Left lung (tissue), 10 donors: Measurements from ENCODE around the gene ANK2. TPM values are rescaled to one million over a fixed set of nuclear protein-coding genes. Genes with fewer than 3 reads are reported as not detected.

Experiments
- ATAC-seq: fragments of 200-7000 bp; cut with Tn5 transposase; one replicate; pipeline ENCODE4 v1.9.1; 2020; ENCODE audit warnings: moderate library complexity
- DNase-seq, 4 donors: peaks; one replicate each; pipeline ENCODE4 v3.0.0-alpha.2; 2013 to 2020
- H3K27ac ChIP-seq, 2 donors: fragments of 200-600 bp; sonication (generic) in 1 of 2; one replicate each; pipeline versions ENCODE4 v1.5.0 to v1.8.0; 2020 to 2021
- H3K27me3 ChIP-seq, 2 donors: fragments of 200-600 bp; sonication (generic) in 1 of 2; one replicate each; pipeline versions ENCODE4 v1.5.0 to v1.8.0; 2020 to 2021
- H3K36me3 ChIP-seq, 2 donors: fragments of 200-600 bp; sonication (generic) in 1 of 2; one replicate each; pipeline versions ENCODE4 v1.5.0 to v1.8.0; 2020 to 2021
- H3K4me1 ChIP-seq, 2 donors: fragments of 200-600 bp; one replicate each; pipeline ENCODE4 v1.8.0; 2021
- H3K4me3 ChIP-seq, 2 donors: fragments of 200-600 bp; sonication (generic) in 1 of 2; one replicate each; pipeline versions ENCODE4 v1.5.0 to v1.8.0; 2020 to 2021; ENCODE audit warnings: mild to moderate bottlenecking in 1 of 2
- H3K9me3 ChIP-seq, 2 donors: fragments of 200-600 bp; sonication (generic) in 1 of 2; one replicate each; pipeline versions ENCODE4 v1.5.0 to v1.8.0; 2020 to 2021
- intact Hi-C, 2 donors: fragments of 100-400 bp; cut with DNase I; formaldehyde crosslinking; loops; one replicate each; pipeline versions ENCODE4 v1.11.2 to v1.14.2; 2022
- polyA plus RNA-seq, 6 donors: library from polyadenylated mRNA; unstranded; fragments of 120-200 nt; gene quantifications; one replicate each; pipeline ENCODE4 v1.2.1, GENCODE V29; 2013; ENCODE audit not compliant: insufficient read length in 6 of 6
- total RNA-seq, 2 donors: library from RNA; stranded (reverse); fragmentation: NEBNext Ultra II Directional; extraction: Animal tissue kit (Norgen Biotek cat#: 25700); gene quantifications; one replicate each; pipeline ENCODE4 v1.2.1, GENCODE V29; 2021
- TF ChIP-seq, protein P1 (sequence below), 2 donors: fragments of 200-600 bp; sonication (generic) in 1 of 2; IDR thresholded peaks; one replicate each; pipeline versions ENCODE4 v1.5.0 to v1.8.0; 2021; ENCODE audit warnings: antibody characterized with exemption in 2 of 2
- donor health status: DM: no; HTN: yes; CAD: no.
- donor health status: DM: no; HTN: no; CAD: no.

Gene ANK2
- total and polyA plus RNA-seq, 8 donors = 18.2 to 33.2 (median 28.8) TPM

DNA sequence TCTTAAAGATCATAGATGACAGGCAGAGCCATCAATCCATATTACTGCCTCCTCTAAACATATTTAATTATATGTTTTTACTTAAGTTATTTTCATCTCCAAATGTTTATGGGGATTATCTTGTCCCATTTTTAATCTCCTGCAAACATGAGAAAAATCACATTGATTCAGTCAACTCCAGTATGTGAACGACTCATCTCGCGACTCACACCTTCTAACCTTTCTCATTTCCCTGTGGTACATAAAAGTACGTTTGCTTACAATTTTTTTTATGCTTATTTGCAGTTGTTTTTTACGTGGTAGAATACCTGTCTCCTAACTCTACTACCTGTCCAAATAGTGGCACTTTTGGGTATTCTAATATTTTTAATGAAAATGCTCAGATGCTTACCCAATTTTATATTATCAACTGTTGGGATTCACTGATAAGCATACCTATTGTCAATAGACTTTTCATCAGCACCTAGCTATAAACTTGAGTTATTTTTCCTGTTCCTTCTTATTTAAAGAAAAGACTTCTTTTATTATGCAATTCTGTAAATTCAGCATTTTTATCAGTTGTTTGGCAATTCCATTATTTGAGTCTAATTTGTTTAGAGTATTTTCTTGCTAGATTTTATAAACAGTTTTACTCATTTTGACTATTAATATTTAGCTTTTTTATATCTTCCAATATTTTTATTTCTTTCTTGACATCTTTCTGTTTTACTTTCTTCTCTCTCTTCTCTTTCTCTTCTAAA, 276.6 kb downstream of the ANK2 start:
- DNase-seq = no peak

DNA sequence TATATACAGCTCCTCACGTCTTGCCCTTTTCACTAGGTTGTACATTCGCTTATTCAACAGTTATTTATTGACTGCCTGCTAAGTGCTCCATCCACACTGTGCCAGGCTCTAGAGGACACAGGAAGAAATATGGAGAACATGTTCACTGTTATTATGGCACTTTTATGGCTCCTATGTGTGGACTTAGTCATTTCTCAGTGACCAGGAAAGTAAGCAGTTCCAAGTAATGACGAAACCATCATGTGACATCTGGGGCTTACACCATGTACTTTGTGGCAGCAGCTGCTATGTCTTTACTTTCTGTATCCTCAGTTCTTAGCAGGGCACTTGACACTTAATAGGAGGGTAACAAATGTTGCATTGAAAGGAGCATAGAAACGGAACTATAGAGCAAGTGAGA, 278.0 kb downstream of the ANK2 start:
- TF ChIP-seq, protein P1, sequence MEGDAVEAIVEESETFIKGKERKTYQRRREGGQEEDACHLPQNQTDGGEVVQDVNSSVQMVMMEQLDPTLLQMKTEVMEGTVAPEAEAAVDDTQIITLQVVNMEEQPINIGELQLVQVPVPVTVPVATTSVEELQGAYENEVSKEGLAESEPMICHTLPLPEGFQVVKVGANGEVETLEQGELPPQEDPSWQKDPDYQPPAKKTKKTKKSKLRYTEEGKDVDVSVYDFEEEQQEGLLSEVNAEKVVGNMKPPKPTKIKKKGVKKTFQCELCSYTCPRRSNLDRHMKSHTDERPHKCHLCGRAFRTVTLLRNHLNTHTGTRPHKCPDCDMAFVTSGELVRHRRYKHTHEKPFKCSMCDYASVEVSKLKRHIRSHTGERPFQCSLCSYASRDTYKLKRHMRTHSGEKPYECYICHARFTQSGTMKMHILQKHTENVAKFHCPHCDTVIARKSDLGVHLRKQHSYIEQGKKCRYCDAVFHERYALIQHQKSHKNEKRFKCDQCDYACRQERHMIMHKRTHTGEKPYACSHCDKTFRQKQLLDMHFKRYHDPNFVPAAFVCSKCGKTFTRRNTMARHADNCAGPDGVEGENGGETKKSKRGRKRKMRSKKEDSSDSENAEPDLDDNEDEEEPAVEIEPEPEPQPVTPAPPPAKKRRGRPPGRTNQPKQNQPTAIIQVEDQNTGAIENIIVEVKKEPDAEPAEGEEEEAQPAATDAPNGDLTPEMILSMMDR (IDR thresholded peaks at IDR 0.05) = no peak
- no peak overlapping the region for H3K4me3 ChIP-seq
- no peaks in the 10 kb centered on the region for H3K9me3 ChIP-seq
- no peaks in the 10 kb centered on the region for H3K27me3 ChIP-seq
- H3K27ac ChIP-seq = no peak overlapping the region
- H3K4me1 ChIP-seq = no peaks in the 10 kb centered on the region
- intact Hi-C loops = no loop called here
- ATAC-seq (peak; percentile 25), DNase-seq (no peak)
- no peaks in the 10 kb centered on the region for H3K36me3 ChIP-seq

More for the DNA sequence above, 276.6 kb downstream of the ANK2 start:
- Histone ChIP-seq H3K9me3 (no peaks in the 10 kb centered on the region), H3K27ac (no peak overlapping the region), H3K4me1 (no peaks in the 10 kb centered on the region), H3K27me3 (no peaks in the 10 kb centered on the region), H3K4me3 (no peak overlapping the region), H3K36me3 (no peaks in the 10 kb centered on the region)
- TF ChIP-seq, protein P1 (IDR thresholded peaks at IDR 0.05) = no peak
- ATAC-seq = no peak
- intact Hi-C loops = no loop called here

DNA sequence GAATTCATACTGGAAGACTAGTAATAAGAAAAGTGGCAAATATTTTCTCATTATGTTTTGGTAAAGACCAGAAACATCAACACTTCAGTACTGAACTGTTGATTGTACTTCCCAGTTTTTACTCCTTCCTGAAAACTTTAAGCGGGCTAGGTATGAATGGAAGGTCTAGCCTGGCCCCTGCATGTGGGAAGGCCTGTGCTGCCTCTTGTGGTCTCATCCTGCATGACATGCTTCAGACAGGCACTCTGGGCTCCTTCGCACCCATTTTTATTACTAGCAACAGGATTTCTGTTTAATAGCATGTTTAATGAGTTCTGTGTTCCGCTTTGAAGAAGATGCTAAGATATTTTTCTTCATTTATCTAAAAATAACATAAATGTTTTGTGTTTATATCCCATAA, 279.1 kb downstream of the ANK2 start:
- peak; percentile 25 for ATAC-seq
- TF ChIP-seq, protein P1 (IDR thresholded peaks at IDR 0.05) = no peak
- intact Hi-C loops = no loop called here

DNA sequence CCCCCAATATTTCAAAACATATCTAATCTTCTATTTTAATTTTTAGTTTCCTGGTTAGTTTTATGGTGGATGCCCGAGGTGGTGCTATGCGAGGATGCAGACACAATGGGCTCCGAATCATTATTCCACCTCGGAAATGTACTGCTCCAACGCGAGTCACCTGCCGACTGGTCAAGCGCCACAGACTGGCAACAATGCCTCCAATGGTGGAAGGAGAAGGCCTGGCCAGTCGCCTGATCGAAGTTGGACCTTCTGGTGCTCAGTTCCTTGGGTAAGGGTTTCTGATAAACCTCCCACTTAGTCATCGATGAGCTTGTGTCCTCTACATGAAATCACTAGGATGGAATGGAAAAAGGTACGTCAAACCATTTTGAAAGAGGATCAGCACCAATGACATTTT, 280.7 kb downstream of the ANK2 start:
- DNase-seq (peak in 1 of 4 donors; percentile 22), ATAC-seq (no peak)
- TF ChIP-seq, protein P1 (IDR thresholded peaks at IDR 0.05) = no peak
- Histone ChIP-seq H3K4me3 (no peak overlapping the region), H3K27me3 (no peaks in the 10 kb centered on the region), H3K4me1 (no peaks in the 10 kb centered on the region), H3K27ac (no peak overlapping the region), H3K9me3 (no peaks in the 10 kb centered on the region), H3K36me3 (no peaks in the 10 kb centered on the region)
- intact Hi-C loops = no loop called here

More for the DNA sequence above, 279.1 kb downstream of the ANK2 start:
- H3K27me3 ChIP-seq = no peaks in the 10 kb centered on the region
- no peaks in the 10 kb centered on the region for H3K36me3 ChIP-seq
- H3K4me1 ChIP-seq = no peaks in the 10 kb centered on the region
- no peak for DNase-seq
- no peak overlapping the region for H3K27ac ChIP-seq
- no peak overlapping the region for H3K4me3 ChIP-seq
- H3K9me3 ChIP-seq = no peaks in the 10 kb centered on the region

DNA sequence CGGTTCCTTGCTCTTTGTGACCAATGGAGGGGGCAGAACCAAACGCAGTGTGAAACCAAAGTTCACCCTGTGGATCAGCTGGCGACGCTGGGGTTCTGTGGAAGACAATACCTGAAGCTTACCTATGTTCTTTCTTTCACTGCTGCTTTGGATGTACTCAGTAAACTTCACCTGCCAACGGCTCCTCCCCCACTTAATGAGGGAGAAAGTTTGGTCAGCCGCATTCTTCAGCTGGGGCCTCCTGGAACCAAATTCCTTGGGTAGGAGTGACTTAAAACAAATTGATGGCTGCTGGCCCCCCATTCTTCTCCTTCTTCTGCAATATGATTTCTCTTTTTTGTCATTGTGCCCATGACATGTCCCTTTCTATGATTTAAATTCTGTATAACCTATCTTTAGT, 282.4 kb downstream of the ANK2 start:
- DNase-seq (no peak), ATAC-seq (peak; percentile 51)
- TF ChIP-seq, protein P1 (IDR thresholded peaks at IDR 0.05) = no peak
- Histone ChIP-seq H3K27me3 (no peaks in the 10 kb centered on the region), H3K36me3 (no peaks in the 10 kb centered on the region), H3K27ac (no peak overlapping the region), H3K9me3 (no peaks in the 10 kb centered on the region), H3K4me3 (no peak overlapping the region), H3K4me1 (no peaks in the 10 kb centered on the region)
- intact Hi-C loops = no loop called here
